K562 (cell line): Measurements from ENCODE around the gene MEF2D. TPM values are rescaled to one million over a fixed set of nuclear protein-coding genes. Genes with fewer than 3 reads are reported as not detected.

Experiments
- ATAC-seq: fragments of 200-7000 bp; cut with Tn5 transposase; 3 replicates; pipeline ENCODE4 v1.9.1; 2020; ENCODE audit warnings: moderate library complexity
- BruUV-seq: library from RNA; stranded (reverse); fragments of 400-500 nt; replicated peaks from 2 replicates; lab custom pipeline; 2021; lab: Mats Ljungman, UMichigan
- CTCF ChIA-PET: fragments of 300-600 bp; formaldehyde crosslinking; extraction: SDS; loops from one replicate; lab custom pipeline; 2021; ENCODE audit warnings: low intra/inter-chr PET ratio; lab: Yijun Ruan, JAX
- POLR2A ChIA-PET: fragments of 300-600, 350-650 bp; sonication (Branson Sonifier 250); formaldehyde crosslinking; extraction: SDS; loops from one replicate; lab custom pipeline; 2021; ENCODE audit warnings: antibody characterized with exemption, inconsistent platforms; lab: Yijun Ruan, JAX
- DNase-seq, 4 experiments: peaks; one replicate each; pipeline versions ENCODE4 v3.0.0 to v3.0.0-alpha.2; 2011 to 2018; ENCODE audit warnings: low spot score in 3 of 4, mixed read lengths in 3 of 4; ENCODE audit errors: extremely low read depth in 1 of 4
- FAIRE-seq: peaks from 2 replicates; lab custom pipeline; 2011; peaks lifted over from hg19 to GRCh38; lab: Jason Lieb, UNC
- H2AFZ ChIP-seq: 2 replicates; pipeline ENCODE4 v1.6.0; 2011; ENCODE audit warnings: low read depth, low read length, control low read depth, inconsistent platforms
- H3K27ac ChIP-seq: fragments of 200-600 bp; 3 replicates; pipeline ENCODE4 v1.8.0; 2011; ENCODE audit warnings: low read depth, mild to moderate bottlenecking, control low read depth, inconsistent platforms, low read length, moderate library complexity, mixed read lengths; ENCODE audit errors: extremely low read depth
- H3K27me3 ChIP-seq, 2 experiments: fragments of 300-600 bp in 1 of 2; 2 replicates in 1 of 2; 3 replicates in 1 of 2; pipeline versions ENCODE4 v1.6.0 to v1.8.0; 2011; ENCODE audit warnings: inconsistent platforms in 2 of 2, low read length in 2 of 2, mild to moderate bottlenecking in 1 of 2, mixed read lengths in 1 of 2, moderate library complexity in 1 of 2; ENCODE audit not compliant: control insufficient read depth in 2 of 2, insufficient read depth in 2 of 2
- H3K36me3 ChIP-seq: fragments of 300-600 bp; 3 replicates; pipeline ENCODE4 v1.8.0; 2011; ENCODE audit warnings: mild to moderate bottlenecking, low read length, inconsistent platforms; ENCODE audit not compliant: control insufficient read depth, insufficient read depth
- H3K4me1 ChIP-seq, 2 experiments: fragments of 200-600 bp in 1 of 2; replicated peaks in 1 of 2; 2 replicates in 1 of 2; 3 replicates in 1 of 2; pipeline versions ENCODE4 v1.5.1 to v1.8.0; 2011; ENCODE audit warnings: inconsistent platforms in 2 of 2, low read length in 2 of 2, mild to moderate bottlenecking in 1 of 2, mixed read lengths in 1 of 2, moderate library complexity in 1 of 2; ENCODE audit not compliant: control insufficient read depth in 2 of 2, insufficient read depth in 2 of 2
- H3K4me2 ChIP-seq: 2 replicates; pipeline ENCODE4 v1.6.1; 2011; ENCODE audit warnings: low read length, control low read depth, inconsistent platforms, mixed read lengths; ENCODE audit not compliant: insufficient read depth
- H3K4me3 ChIP-seq: fragments of 200-600 bp; sonication (generic), shearing (Covaris generic); 2 replicates; pipeline ENCODE4 v1.5.1; 2016; ENCODE audit warnings: control low read depth, inconsistent platforms
- H3K79me2 ChIP-seq: fragments of 200-600 bp; 3 replicates; pipeline ENCODE4 v1.8.0; 2011; ENCODE audit warnings: low read length, inconsistent platforms; ENCODE audit not compliant: control insufficient read depth, insufficient read depth
- H3K9ac ChIP-seq, 2 experiments: 2 replicates each; pipeline versions ENCODE4 v1.6.0 to v1.6.1; 2011; ENCODE audit warnings: low read depth in 2 of 2, low read length in 2 of 2, control low read depth in 1 of 2, inconsistent platforms in 1 of 2, mild to moderate bottlenecking in 1 of 2, mixed read lengths in 1 of 2; ENCODE audit not compliant: insufficient read depth in 1 of 2
- H3K9me1 ChIP-seq: one replicate; pipeline ENCODE4 v1.6.0; 2011; ENCODE audit warnings: inconsistent platforms, mild to moderate bottlenecking, low read length, moderate library complexity; ENCODE audit not compliant: control insufficient read depth, insufficient read depth
- H3K9me3 ChIP-seq: replicated peaks from 2 replicates; pipeline ENCODE4 v1.5.1; 2011; ENCODE audit warnings: low read depth, low read length, inconsistent platforms; ENCODE audit not compliant: control insufficient read depth, insufficient read depth
- H4K20me1 ChIP-seq: replicated peaks from 2 replicates; pipeline ENCODE4 v1.6.1; 2011; ENCODE audit warnings: low read length, inconsistent platforms, mixed read lengths; ENCODE audit not compliant: control insufficient read depth, insufficient read depth
- ZNF830 ChIP-seq: fragments of 250-450 bp; sonication (Bioruptor Pico); IDR thresholded peaks from 2 replicates; pipeline ENCODE4 v1.5.0; 2021; ENCODE audit warnings: mild to moderate bottlenecking
- WGBS: fragments of 100-300 bp; shearing (Covaris generic); methylation state at CpG from one replicate; pipeline ENCODE4 v1.1.6; 2016; ENCODE audit warnings: low coverage, mixed read lengths; ENCODE audit not compliant: insufficient coverage; ENCODE audit errors: missing lambda C conversion rate; 5-methylcytosine and 5-hydroxymethylcytosine counted together
- in situ Hi-C: fragments of 300-500 bp; cut with MboI; formaldehyde crosslinking; loops from 4 replicates; pipeline ENCODE4 v1.15.0; 2018; ENCODE audit warnings: inconsistent platforms, mixed read lengths
- intact Hi-C: fragments of 100-400 bp; cut with micrococcal nuclease; formaldehyde crosslinking; loops from 2 replicates; pipeline ENCODE4 v1.14.2; 2022
- polyA plus RNA-seq, 8 experiments: library from polyadenylated mRNA; depleted of rRNA in 4 of 8; stranded (reverse) in 5 of 8; unstranded in 3 of 8; fragments of >200 nt; fragmentation: Nextera tagmentation in 2 of 8; fragmentation: Illumina TruSeq in 1 of 8; extraction: Ambion mirVana in 2 of 8; extraction: Trizol in 1 of 8; gene quantifications; 2 replicates each; pipeline versions ENCODE4 v1.2.1 to v1.2.3, GENCODE V29; 2011 to 2014; ENCODE audit warnings: inconsistent platforms in 1 of 8, missing spikeins in 1 of 8
- total RNA-seq, 7 experiments: library from RNA; depleted of rRNA in 6 of 7; stranded (reverse); fragments of >200 nt in 6 of 7; fragmentation: Illumina TruSeq in 2 of 7; extraction: Trizol in 2 of 7; gene quantifications; 2 replicates each; pipeline versions ENCODE4 v1.2.1 to v1.2.3, GENCODE V29; 2011 to 2021; ENCODE audit warnings: low replicate concordance in 1 of 7
- TF ChIP-seq, protein P1 (sequence below): fragments of 450-650 bp; IDR thresholded peaks from 2 replicates; pipeline ENCODE4 v1.6.1; 2018; ENCODE audit not compliant: partially characterized antibody

MEF2D gene
- total and polyA plus RNA-seq, 9 of the 15 experiments (the other 6 are each of a cell fraction or from before 2014, with no cell fraction given) = 0.10 to 19.5 (median 2.6) TPM

DNA sequence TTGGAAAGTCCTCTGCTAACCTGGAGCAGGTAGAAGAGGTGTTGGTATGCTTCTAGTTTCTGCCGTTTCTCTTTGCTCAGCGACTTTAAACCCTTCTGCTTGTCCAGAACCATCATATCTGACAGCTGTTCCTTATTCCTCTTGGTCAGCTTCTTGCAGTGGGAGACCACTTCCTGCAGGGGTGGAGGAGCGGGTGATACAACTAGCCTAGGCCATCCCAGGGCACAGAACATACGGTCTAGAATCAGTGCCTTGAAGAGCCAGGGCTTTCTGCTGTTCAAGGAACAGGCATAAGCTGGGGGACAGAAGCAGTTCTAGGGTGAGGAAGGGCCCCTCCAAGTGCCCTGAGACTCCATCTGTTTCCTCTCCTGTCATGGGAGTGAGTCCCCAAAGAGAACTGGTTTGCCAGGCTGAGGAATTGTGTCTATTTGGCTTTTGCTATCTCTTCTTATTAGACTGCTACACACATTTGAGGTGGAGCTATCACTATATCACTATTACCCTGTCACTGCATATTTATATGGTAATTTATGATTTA lies 39.3 kb upstream of the MEF2D start:
- Histone ChIP-seq H3K27ac (no peak overlapping the region), H3K4me1 (no peaks in the 10 kb centered on the region), H2AFZ (no peak overlapping the region), H4K20me1 (no peaks in the 10 kb centered on the region; the same call in 1 of the 2 replicates), H3K9me3 (no peaks in the 10 kb centered on the region; the same call in 1 of the 2 replicates), H3K9me1 (no peaks in the 10 kb centered on the region), H3K9ac (no peak overlapping the region), H3K36me3 (peaks cover 51% of the 10 kb centered on the region), H3K27me3 (no peaks in the 10 kb centered on the region), H3K79me2 (no peaks in the 10 kb centered on the region), H3K4me3 (no peak overlapping the region), H3K4me2 (no peak overlapping the region)
- ATAC-seq = no peak
- ChIA-PET CTCF (no interaction called here), POLR2A (interaction anchor here (0.6 to 1.7 kb wide), 4 partner anchors 12 to 58 kb away, joined by 3 to 7 read pairs (median 4); no protein-coding TSS in a partner anchor)
- no peak for TF ChIP-seq ZNF830 (CRISPR knock-in tag)
- TF ChIP-seq, protein P1, sequence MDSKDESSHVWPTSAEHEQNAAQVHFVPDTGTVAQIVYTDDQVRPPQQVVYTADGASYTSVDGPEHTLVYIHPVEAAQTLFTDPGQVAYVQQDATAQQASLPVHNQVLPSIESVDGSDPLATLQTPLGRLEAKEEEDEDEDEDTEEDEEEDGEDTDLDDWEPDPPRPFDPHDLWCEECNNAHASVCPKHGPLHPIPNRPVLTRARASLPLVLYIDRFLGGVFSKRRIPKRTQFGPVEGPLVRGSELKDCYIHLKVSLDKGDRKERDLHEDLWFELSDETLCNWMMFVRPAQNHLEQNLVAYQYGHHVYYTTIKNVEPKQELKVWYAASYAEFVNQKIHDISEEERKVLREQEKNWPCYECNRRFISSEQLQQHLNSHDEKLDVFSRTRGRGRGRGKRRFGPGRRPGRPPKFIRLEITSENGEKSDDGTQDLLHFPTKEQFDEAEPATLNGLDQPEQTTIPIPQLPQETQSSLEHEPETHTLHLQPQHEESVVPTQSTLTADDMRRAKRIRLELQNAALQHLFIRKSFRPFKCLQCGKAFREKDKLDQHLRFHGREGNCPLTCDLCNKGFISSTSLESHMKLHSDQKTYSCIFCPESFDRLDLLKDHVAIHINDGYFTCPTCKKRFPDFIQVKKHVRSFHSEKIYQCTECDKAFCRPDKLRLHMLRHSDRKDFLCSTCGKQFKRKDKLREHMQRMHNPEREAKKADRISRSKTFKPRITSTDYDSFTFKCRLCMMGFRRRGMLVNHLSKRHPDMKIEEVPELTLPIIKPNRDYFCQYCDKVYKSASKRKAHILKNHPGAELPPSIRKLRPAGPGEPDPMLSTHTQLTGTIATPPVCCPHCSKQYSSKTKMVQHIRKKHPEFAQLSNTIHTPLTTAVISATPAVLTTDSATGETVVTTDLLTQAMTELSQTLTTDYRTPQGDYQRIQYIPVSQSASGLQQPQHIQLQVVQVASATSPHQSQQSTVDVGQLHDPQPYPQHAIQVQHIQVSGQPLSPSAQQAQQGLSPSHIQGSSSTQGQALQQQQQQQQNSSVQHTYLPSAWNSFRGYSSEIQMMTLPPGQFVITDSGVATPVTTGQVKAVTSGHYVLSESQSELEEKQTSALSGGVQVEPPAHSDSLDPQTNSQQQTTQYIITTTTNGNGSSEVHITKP = no peak
- in situ Hi-C loops = no loop called here
- no peak for FAIRE-seq
- intact Hi-C loops = loop anchor here (10.0 kb wide), 1 partner anchor 55 kb away; no protein-coding TSS in a partner anchor
- 64% methylated on average over 4 of the region's 4 CpGs for WGBS
- no peak for DNase-seq
- BruUV-seq = no TSS peak
